GM23338 (cell line): ENCODE results near the gene ZNF529. TPM values are rescaled to one million over a fixed set of nuclear protein-coding genes. Genes with fewer than 3 reads are reported as not detected.
"Not testable (repeated sequence)": the region's sequence is repeated elsewhere in the genome, so short reads cannot be mapped to it uniquely, and the experiment has no call there.

Source experiments
- ATAC-seq: fragments of 200-7000 bp; cut with Tn5 transposase; 3 replicates; pipeline ENCODE4 v1.9.1; 2020
- DNase-seq: peaks from one replicate; pipeline ENCODE4 v3.0.0-alpha.2; 2015; ENCODE audit warnings: low spot score
- H2AFZ ChIP-seq: fragments of 200-600 bp; sonication (generic); 2 replicates; pipeline ENCODE4 v1.8.0; 2016; ENCODE audit warnings: antibody characterized with exemption, mild to moderate bottlenecking, moderate library complexity
- H3F3A ChIP-seq: fragments of 200-600 bp; sonication (generic); replicated peaks from 2 replicates; pipeline ENCODE4 v1.8.0; 2017; ENCODE audit warnings: antibody characterized with exemption, mixed run types, low read depth
- H3K27ac ChIP-seq: fragments of 200-600 bp; sonication (generic); 2 replicates; pipeline ENCODE4 v1.6.1; 2016; ENCODE audit warnings: low read depth
- H3K27me3 ChIP-seq: fragments of 200-600 bp; sonication (generic); 2 replicates; pipeline ENCODE4 v1.8.0; 2016; ENCODE audit warnings: mild to moderate bottlenecking, mixed run types, moderate library complexity; ENCODE audit not compliant: insufficient read depth
- H3K36me3 ChIP-seq: fragments of 200-600 bp; sonication (generic); 2 replicates; pipeline ENCODE4 v1.8.0; 2016; ENCODE audit warnings: mild to moderate bottlenecking; ENCODE audit not compliant: insufficient read depth
- H3K4me1 ChIP-seq: fragments of 200-600 bp; sonication (generic); 2 replicates; pipeline ENCODE4 v1.8.0; 2016; ENCODE audit warnings: mild to moderate bottlenecking, moderate library complexity; ENCODE audit not compliant: insufficient read depth
- H3K4me2 ChIP-seq: fragments of 200-600 bp; sonication (generic); 2 replicates; pipeline ENCODE4 v1.7.1; 2017; ENCODE audit warnings: mixed run types
- H3K4me3 ChIP-seq: fragments of 200-600 bp; sonication (generic); 2 replicates; pipeline ENCODE4 v1.6.1; 2016; ENCODE audit warnings: mixed run types
- H3K79me2 ChIP-seq: fragments of 200-600 bp; sonication (generic); replicated peaks from 2 replicates; pipeline ENCODE4 v1.8.0; 2017; ENCODE audit warnings: mild to moderate bottlenecking; ENCODE audit not compliant: insufficient read depth
- H3K9me2 ChIP-seq: fragments of 200-600 bp; sonication (generic); 2 replicates; pipeline ENCODE4 v1.8.0; 2017; ENCODE audit not compliant: insufficient read depth
- H4K20me1 ChIP-seq: fragments of 200-600 bp; sonication (generic); replicated peaks from 2 replicates; pipeline ENCODE4 v1.8.0; 2017; ENCODE audit warnings: mild to moderate bottlenecking; ENCODE audit not compliant: insufficient read depth
- H3K27ac Mint-ChIP-seq: 2 replicates; pipeline ENCODE4 v1.8.0; 2020; ENCODE audit warnings: inconsistent platforms, mild to moderate bottlenecking, moderate library complexity, mixed read lengths
- H3K27me3 Mint-ChIP-seq: 3 replicates; pipeline ENCODE4 v1.8.0; 2022; ENCODE audit warnings: low read depth, mild to moderate bottlenecking, moderate library complexity, mixed read lengths, inconsistent platforms; ENCODE audit not compliant: insufficient read depth, poor library complexity
- H3K36me3 Mint-ChIP-seq: 3 replicates; pipeline ENCODE4 v1.8.0; 2021; ENCODE audit warnings: low read depth, mild to moderate bottlenecking, inconsistent platforms, moderate library complexity, mixed read lengths
- H3K4me1 Mint-ChIP-seq: 3 replicates; pipeline ENCODE4 v1.8.0; 2020; ENCODE audit warnings: mild to moderate bottlenecking, inconsistent platforms, mixed read lengths
- H3K4me3 Mint-ChIP-seq: 3 replicates; pipeline ENCODE4 v1.8.0; 2021; ENCODE audit warnings: moderate library complexity, mild to moderate bottlenecking, inconsistent platforms, mixed read lengths
- H3K9me3 Mint-ChIP-seq: 3 replicates; pipeline ENCODE4 v1.8.0; 2020; ENCODE audit warnings: moderate library complexity, mild to moderate bottlenecking, inconsistent platforms, mixed read lengths
- CREB1 ChIP-seq: fragments of 250-450 bp; sonication (Bioruptor Pico); IDR thresholded peaks from 2 replicates; pipeline ENCODE4 v1.5.0; 2020; ENCODE audit warnings: low read depth, mild to moderate bottlenecking, moderate library complexity
- EZH2phosphoT487 ChIP-seq: fragments of 200-600 bp; sonication (generic); IDR thresholded peaks from one replicate; pipeline ENCODE4 v1.8.1; 2018; ENCODE audit warnings: antibody characterized with exemption; ENCODE audit not compliant: unreplicated experiment
- polyA plus RNA-seq: library from polyadenylated mRNA; unstranded; fragments of >200 nt; fragmentation: Nextera tagmentation; extraction: Ambion mirVana; gene quantifications from 2 replicates; pipeline ENCODE4 v1.2.1, GENCODE V29; 2016
- total RNA-seq: library from RNA; depleted of rRNA; stranded (reverse); fragments of >200 nt; shearing (Covaris generic); gene quantifications from 2 replicates; pipeline ENCODE4 v1.2.3, GENCODE V29; 2014
- TF ChIP-seq, protein P1 (sequence below): IDR thresholded peaks from one replicate; pipeline ENCODE4 v1.6.1; 2018; ENCODE audit warnings: antibody characterized with exemption; ENCODE audit not compliant: unreplicated experiment

ZNF529 gene
- total and polyA plus RNA-seq, 2 experiments from 2014 or later, result 9.2 to 16.5 TPM

DNA sequence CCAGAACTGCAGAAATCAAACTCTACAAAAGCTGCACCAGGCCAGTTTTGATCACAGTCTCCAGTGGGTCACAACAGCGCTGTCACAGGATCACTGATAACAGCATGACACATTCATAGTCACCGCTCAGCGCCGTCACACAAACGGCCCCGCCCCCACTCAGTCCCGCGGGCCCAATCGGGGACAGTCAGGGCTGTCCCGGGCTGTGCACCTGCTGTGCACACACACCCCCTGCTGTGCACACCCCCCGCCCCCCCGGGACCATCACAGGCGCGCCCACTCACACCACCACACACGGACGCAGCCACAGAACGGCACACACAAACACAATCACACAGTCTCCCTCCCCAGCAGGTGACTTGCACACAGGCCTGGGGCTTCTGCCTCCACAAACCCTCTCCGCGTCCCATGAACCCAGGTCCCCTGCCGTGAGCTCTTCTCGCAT is 31.6 kb upstream of the ZNF529 start:
- Mint-ChIP-seq H3K36me3 (peaks cover 4% of the 10 kb centered on the region), H3K27ac (no peak overlapping the region), H3K4me3 (peak overlapping the region; percentile 81), H3K4me1 (peaks cover 5% of the 10 kb centered on the region), H3K9me3 (no peaks in the 10 kb centered on the region; the same call in 2 of the 3 replicates), H3K27me3 (peaks cover 19% of the 10 kb centered on the region)
- no peaks in the 10 kb centered on the region for H3K36me3 ChIP-seq
- peak overlapping the region; percentile 97 for H3K4me2 ChIP-seq
- peaks cover 6% of the 10 kb centered on the region for H3K4me1 ChIP-seq
- H4K20me1 ChIP-seq, result no peaks in the 10 kb centered on the region
- ATAC-seq, result peak; percentile 61
- peaks cover 22% of the 10 kb centered on the region for H3K27me3 ChIP-seq
- H3K27ac ChIP-seq, result no peak overlapping the region
- 0 out of 2 replicates have a peak, but pooled peaks cover 10% of the 10 kb centered on the region for H3F3A ChIP-seq
- TF ChIP-seq CREB1 (CRISPR knock-in tag), result no peak
- TF ChIP-seq, protein P1, sequence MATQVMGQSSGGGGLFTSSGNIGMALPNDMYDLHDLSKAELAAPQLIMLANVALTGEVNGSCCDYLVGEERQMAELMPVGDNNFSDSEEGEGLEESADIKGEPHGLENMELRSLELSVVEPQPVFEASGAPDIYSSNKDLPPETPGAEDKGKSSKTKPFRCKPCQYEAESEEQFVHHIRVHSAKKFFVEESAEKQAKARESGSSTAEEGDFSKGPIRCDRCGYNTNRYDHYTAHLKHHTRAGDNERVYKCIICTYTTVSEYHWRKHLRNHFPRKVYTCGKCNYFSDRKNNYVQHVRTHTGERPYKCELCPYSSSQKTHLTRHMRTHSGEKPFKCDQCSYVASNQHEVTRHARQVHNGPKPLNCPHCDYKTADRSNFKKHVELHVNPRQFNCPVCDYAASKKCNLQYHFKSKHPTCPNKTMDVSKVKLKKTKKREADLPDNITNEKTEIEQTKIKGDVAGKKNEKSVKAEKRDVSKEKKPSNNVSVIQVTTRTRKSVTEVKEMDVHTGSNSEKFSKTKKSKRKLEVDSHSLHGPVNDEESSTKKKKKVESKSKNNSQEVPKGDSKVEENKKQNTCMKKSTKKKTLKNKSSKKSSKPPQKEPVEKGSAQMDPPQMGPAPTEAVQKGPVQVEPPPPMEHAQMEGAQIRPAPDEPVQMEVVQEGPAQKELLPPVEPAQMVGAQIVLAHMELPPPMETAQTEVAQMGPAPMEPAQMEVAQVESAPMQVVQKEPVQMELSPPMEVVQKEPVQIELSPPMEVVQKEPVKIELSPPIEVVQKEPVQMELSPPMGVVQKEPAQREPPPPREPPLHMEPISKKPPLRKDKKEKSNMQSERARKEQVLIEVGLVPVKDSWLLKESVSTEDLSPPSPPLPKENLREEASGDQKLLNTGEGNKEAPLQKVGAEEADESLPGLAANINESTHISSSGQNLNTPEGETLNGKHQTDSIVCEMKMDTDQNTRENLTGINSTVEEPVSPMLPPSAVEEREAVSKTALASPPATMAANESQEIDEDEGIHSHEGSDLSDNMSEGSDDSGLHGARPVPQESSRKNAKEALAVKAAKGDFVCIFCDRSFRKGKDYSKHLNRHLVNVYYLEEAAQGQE, result no peak
- H2AFZ ChIP-seq, result peak overlapping the region; percentile 98
- peak overlapping the region; percentile 94 for H3K4me3 ChIP-seq
- peak; percentile 24 for DNase-seq
- H3K79me2 ChIP-seq, result peaks cover 10% of the 10 kb centered on the region; the same call in 1 of the 2 replicates
- H3K9me2 ChIP-seq, result no peaks in the 10 kb centered on the region

DNA sequence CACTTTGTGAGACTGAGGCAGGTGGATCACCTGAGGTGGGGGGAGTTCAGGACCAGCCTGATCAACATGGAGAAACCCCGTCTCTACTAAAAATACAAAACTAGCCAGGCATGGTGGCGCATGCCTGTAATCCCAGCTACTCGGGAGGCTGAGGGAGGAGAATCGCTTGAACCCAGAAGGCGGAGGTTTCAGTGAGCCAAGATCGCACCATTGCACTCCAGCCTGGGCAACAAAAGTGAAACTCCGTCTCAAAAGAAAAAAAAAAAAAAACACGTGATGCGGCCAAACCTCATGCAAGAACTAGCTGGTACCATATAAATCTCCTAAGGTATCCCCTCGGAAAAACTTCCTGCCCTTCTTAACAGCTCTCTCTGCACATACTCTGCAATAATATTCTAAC is 29.6 kb upstream of the ZNF529 start:
- not testable (repeated sequence) for H3K9me2 ChIP-seq, H3K4me2 ChIP-seq, H3K27ac ChIP-seq, H3F3A ChIP-seq, H3K9me3 Mint-ChIP-seq, H2AFZ ChIP-seq, H3K4me3 ChIP-seq, DNase-seq, H4K20me1 ChIP-seq, H3K36me3 ChIP-seq, H3K36me3 Mint-ChIP-seq, H3K4me3 Mint-ChIP-seq, H3K4me1 ChIP-seq, H3K4me1 Mint-ChIP-seq, H3K27ac Mint-ChIP-seq, ATAC-seq
- peaks cover 21% of the 10 kb centered on the region for H3K27me3 Mint-ChIP-seq
- H3K79me2 ChIP-seq, result peaks cover 16% of the 10 kb centered on the region; the same call in 1 of the 2 replicates
- H3K27me3 ChIP-seq, result peaks cover 22% of the 10 kb centered on the region

DNA sequence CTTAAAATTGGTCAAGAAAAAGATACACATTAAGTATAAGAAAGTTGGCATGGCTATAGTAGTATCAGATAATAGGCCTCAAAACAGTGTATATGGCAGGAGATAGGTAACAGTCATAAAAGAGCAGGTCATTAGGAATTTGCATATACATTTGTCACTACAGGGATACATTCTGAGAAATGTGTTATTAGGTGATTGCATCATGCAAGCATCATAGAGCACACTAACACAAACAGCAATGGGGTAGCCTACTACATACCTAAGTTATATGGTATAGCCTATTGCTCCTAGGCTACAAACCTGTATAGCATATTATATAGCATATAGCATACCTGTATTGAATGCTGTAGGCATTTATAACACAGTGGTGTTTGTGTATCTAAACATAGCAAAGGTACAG is 6.2 kb upstream of the ZNF529 start:
- Histone ChIP-seq H3K79me2 (peaks cover 24% of the 10 kb centered on the region), H2AFZ (no peak overlapping the region), H3K4me3 (no peak overlapping the region), H4K20me1 (no peaks in the 10 kb centered on the region; the same call in none of the 2 replicates), H3F3A (no peaks in the 10 kb centered on the region), H3K9me2 (no peaks in the 10 kb centered on the region; the same call in 1 of the 2 replicates), H3K27ac (no peak overlapping the region), H3K4me2 (no peak overlapping the region), H3K36me3 (peaks cover 28% of the 10 kb centered on the region), H3K4me1 (no peaks in the 10 kb centered on the region), H3K27me3 (no peaks in the 10 kb centered on the region)
- Mint-ChIP-seq H3K27ac (no peak overlapping the region), H3K9me3 (peaks cover 3% of the 10 kb centered on the region; the same call in 1 of the 3 replicates), H3K4me1 (peaks cover 8% of the 10 kb centered on the region; the same call in 2 of the 3 replicates), H3K36me3 (peaks cover 65% of the 10 kb centered on the region), H3K4me3 (no peak overlapping the region), H3K27me3 (peaks cover 4% of the 10 kb centered on the region)
- DNase-seq (no peak), ATAC-seq (no peak)
- TF ChIP-seq CREB1 (CRISPR knock-in tag) (no peak), EZH2phosphoT487 (no peak)
- TF ChIP-seq, protein P1, result no peak
